Sciatic nerve (tissue), 2 donors: Measurements from ENCODE around the gene RRAGA. TPM values are rescaled to one million over a fixed set of nuclear protein-coding genes. Genes with fewer than 3 reads are reported as not detected.
"Not testable (repeated sequence)": the region's sequence is repeated elsewhere in the genome, so short reads cannot be mapped to it uniquely, and the experiment has no call there.

Experiments used
- ATAC-seq: fragments of 200-7000 bp; cut with Tn5 transposase; one replicate; pipeline ENCODE4 v1.9.1; 2020; ENCODE audit warnings: mild to moderate bottlenecking, moderate library complexity
- DNase-seq: peaks from one replicate; pipeline ENCODE4 v3.0.0-alpha.2; 2020; ENCODE audit warnings: low spot score
- intact Hi-C: fragments of 100-400 bp; cut with DNase I; formaldehyde crosslinking; loops from one replicate; pipeline ENCODE4 v1.14.2; 2022
- total RNA-seq: library from RNA; stranded (reverse); fragmentation: NEBNext Ultra II Directional; extraction: Animal tissue kit (Norgen Biotek cat#: 25700); gene quantifications from one replicate; pipeline ENCODE4 v1.2.1, GENCODE V29; 2021
- donor health status: DM: no; HTN: no; CAD: no.
- donor health status: DM: no; HTN: no; CAD: no.

Gene RRAGA
- total RNA-seq, 1 donor from 2014 or later = 85.2 TPM

DNA sequence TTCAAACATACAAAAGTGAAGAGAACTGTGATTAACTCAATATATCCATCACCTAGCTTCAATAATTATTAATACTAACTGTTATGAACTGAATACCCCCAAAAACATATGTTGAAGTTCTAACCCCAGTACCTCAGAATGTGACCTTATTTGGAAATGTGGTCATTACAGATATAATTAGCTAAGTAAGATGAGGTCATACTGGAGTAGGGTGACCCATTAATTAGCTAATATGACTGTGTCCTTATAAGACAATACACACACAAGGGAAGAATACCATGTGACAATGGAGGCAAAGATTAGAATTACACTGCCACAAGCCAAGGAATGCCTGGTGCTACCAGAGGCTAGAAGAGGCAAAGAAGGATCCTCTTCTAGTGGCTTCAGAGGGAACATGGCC is 7.8 kb downstream of the RRAGA start:
- intact Hi-C loops = no loop called here
- no peak for DNase-seq
- no peak for ATAC-seq

DNA sequence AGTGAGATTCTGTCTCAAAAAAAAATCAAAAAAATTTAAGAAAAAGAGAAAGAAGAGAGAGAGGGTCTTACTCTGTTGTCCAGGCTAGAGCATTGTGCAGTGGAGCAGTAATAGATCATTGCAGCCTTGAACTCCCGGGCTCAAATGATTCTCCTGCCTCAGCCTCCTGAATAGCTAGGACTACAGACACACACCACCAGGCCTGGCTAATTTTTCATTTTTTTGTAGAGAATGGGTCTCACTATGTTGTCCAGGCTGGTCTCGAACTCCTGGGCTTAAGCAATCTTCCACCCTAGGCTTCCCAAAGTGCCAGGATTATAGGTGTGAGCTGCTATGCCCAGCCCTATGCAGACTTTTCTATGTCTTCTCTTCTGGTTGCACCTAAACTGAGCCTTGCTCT is 25.0 kb downstream of the RRAGA start:
- ATAC-seq (no peak), DNase-seq (no peak)
- intact Hi-C loops = no loop called here

DNA sequence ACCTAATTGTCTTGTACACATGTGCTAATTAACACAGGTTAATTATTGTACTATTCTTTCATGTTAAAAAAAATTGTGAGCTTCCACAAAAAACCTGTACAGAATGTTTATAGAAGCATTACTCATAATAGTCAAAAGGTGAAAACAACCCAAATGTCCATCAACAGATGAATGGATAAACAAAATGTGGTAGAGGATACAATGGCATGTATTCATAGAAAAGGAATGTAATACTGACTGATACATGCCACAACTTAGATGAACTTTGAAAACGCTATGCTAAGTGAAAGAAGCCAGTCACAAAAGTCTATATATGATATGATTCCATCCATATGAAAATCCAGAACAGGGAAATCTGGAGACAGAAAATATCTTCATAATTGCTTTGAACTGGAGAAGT is 25.6 kb downstream of the RRAGA start:
- ATAC-seq (no peak), DNase-seq (no peak)
- intact Hi-C loops = no loop called here

DNA sequence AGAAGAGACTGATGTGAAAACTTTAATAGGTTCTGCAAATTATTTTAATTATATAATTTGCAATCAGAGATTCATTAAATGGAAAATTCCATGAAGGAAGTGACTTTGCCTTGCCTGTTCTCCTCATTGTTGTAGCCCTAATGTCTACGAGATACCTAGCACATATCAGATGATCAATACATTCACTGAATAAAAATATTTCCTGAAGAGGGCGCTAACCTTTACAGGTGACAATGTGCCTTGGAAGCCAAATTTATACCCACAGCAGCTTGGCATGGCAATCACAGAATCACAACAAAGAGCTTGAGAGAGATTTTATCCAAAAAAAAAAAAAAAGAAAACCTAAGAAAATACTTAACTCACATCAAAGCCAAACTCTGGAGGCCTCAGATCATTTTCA is 36.1 kb downstream of the RRAGA start:
- intact Hi-C loops = no loop called here
- DNase-seq (no peak), ATAC-seq (no peak)

DNA sequence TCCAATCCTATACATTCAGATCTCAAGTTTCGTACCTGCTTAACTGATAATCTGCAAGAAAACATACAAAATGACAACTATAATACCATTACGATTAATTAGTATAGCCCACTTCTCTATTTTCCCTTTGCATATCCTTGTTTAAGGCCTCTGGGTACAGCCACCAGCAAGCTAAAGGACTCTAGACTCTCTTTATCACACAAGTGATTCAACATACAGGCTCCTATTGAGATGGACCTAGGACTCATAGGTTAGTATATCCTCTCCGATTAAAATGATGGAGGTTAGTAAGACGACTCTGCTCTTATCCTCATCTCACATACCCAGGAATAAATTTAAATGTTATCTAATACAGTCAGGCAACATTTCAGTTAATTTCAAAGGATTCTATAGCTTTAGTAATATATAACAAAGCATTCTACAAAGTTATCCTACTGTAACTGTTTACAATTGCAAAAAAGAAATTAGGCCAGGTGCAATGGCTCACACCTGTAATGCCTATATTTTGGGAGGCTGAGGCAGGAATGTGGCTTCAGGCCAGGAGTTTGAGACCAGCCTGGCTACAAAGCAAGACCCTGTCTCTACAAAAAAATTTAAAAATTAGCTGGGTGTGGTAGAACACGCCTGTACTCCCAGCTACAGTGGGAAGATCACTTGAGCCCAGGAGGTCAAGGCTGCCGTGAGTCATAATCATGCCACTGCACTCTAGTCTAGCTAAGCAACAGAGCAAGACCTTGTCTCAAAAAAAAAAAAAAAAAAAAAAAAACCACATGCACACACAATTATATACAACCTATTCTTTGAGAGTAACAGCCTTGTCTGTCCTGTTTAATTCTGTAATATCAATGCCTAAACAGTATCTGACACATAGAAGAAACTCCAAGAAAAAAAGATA is 38.1 kb downstream of the RRAGA start:
- intact Hi-C loops = no loop called here
- DNase-seq = no peak
- no peak for ATAC-seq

DNA sequence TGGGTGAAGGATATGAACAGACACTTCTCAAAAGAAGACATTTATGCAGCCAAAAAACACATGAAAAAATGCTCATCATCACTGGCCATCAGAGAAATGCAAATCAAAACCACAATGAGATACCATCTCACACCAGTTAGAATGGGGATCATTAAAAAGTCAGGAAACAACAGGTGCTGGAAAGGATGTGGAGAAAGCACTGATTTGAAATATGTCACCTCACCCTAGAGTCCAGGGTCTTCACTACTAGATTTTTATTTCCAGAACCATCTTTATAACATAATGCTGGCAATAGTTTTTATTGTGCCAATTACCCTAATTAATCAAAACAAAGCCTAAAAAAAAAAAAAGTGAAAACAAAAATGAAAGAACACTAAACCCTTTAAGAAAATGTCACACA is 48.2 kb downstream of the RRAGA start:
- intact Hi-C loops = not testable (repeated sequence)

More for the DNA sequence above, 48.2 kb downstream of the RRAGA start:
- not testable (repeated sequence) for DNase-seq, ATAC-seq

Other genes with a start within 250 kb of the RRAGA start
- 0.49 TPM for gene SAXO1, start 16.2 kb upstream of the RRAGA start, total RNA-seq
- 12.5 TPM for gene HAUS6, start 53.5 kb downstream of the RRAGA start, total RNA-seq
- 63.8 TPM for gene PLIN2, start 78.1 kb downstream of the RRAGA start, total RNA-seq
- 78.2 TPM for gene DENND4C, start 181.3 kb downstream of the RRAGA start, total RNA-seq